ENCODE results near the gene GLRX5.

The GLRX5 gene

GRCh38 chr14:95540236-95540855 lies 5.5 kb downstream of the GLRX5 start:
- no peak overlapping the region for H3K27ac ChIP-seq
- TF ChIP-seq CTCF (conservative IDR thresholded peaks at IDR 0.05), result no peak

- no peak overlapping the region for H3K27ac ChIP-seq
- TF ChIP-seq CTCF (conservative IDR thresholded peaks at IDR 0.05), result no peak
Observed at GRCh38 chr14:95541346-95541745, 6.5 kb downstream of the GLRX5 start.

GRCh38 chr14:95541932-95542930 lies 7.4 kb downstream of the GLRX5 start:
- no peak for TF ChIP-seq CTCF (conservative IDR thresholded peaks at IDR 0.05)
- H3K27ac ChIP-seq, result no peak overlapping the region

- no peak overlapping the region for H3K27ac ChIP-seq
- no peak for TF ChIP-seq CTCF (conservative IDR thresholded peaks at IDR 0.05)
Observed at GRCh38 chr14:95543021-95543420, 8.2 kb downstream of the GLRX5 start.

- no peak for TF ChIP-seq CTCF (conservative IDR thresholded peaks at IDR 0.05)
- H3K27ac ChIP-seq, result no peak overlapping the region
Observed at GRCh38 chr14:95544588-95544987, 9.7 kb downstream of the GLRX5 start.

GRCh38 chr14:95545515-95546168 lies 10.8 kb downstream of the GLRX5 start:
- no peak for TF ChIP-seq CTCF (conservative IDR thresholded peaks at IDR 0.05)
- no peak overlapping the region for H3K27ac ChIP-seq

- no peak overlapping the region for H3K27ac ChIP-seq
Observed at GRCh38 chr14:95547272-95547625, 12.4 kb downstream of the GLRX5 start.

More at GRCh38 chr14:95547272-95547625, 12.4 kb downstream of the GLRX5 start:
- no peak for TF ChIP-seq CTCF (conservative IDR thresholded peaks at IDR 0.05)
